Gastroesophageal sphincter (tissue), 4 donors: ENCODE data around the gene OXSR1. TPM values are rescaled to one million over a fixed set of nuclear protein-coding genes. Genes with fewer than 3 reads are reported as not detected.

Source experiments
- ATAC-seq: fragments of 150-250 bp; one replicate; pipeline ENCODE4 v1.9.1; 2016; ENCODE audit warnings: mild to moderate bottlenecking, moderate library complexity
- H3K27ac ChIP-seq, 4 donors: fragments of 200-600 bp; sonication (generic) in 3 of 4; 1 replicate in 3 of 4; 2 replicates in 1 of 4; pipeline ENCODE4 v1.5.1; 2016 to 2019
- H3K27me3 ChIP-seq: fragments of 200-600 bp; sonication (generic); one replicate; pipeline ENCODE4 v1.5.1; 2019
- H3K36me3 ChIP-seq, 2 donors: fragments of 200-600 bp; sonication (generic); one replicate each; pipeline ENCODE4 v1.5.1; 2019; ENCODE audit warnings: control low read depth in 1 of 2
- H3K4me1 ChIP-seq, 3 donors: fragments of 200-600 bp; sonication (generic); 1 replicate in 2 of 3; 2 replicates in 1 of 3; pipeline ENCODE4 v1.5.1; 2016 to 2019; ENCODE audit warnings: control low read depth in 2 of 3
- H3K4me3 ChIP-seq, 2 donors: fragments of 200-600 bp; sonication (generic); one replicate each; pipeline ENCODE4 v1.5.1; 2019; ENCODE audit warnings: mild to moderate bottlenecking in 1 of 2, moderate library complexity in 1 of 2
- H3K9me3 ChIP-seq, 3 donors: fragments of 200-600 bp; sonication (generic); one replicate each; pipeline ENCODE4 v1.5.1; 2017 to 2019; ENCODE audit warnings: control low read depth in 2 of 3
- EP300 ChIP-seq: sonication (generic); formaldehyde crosslinking; IDR thresholded peaks from one replicate; pipeline ENCODE4 v1.6.1; 2017; ENCODE audit warnings: antibody characterized with exemption, mild to moderate bottlenecking
- POLR2A ChIP-seq, 2 donors: fragments of 450-650 bp; IDR thresholded peaks; one replicate each; pipeline ENCODE4 v1.6.1; 2017; ENCODE audit warnings: antibody characterized with exemption in 2 of 2, mild to moderate bottlenecking in 2 of 2, moderate library complexity in 1 of 2
- POLR2AphosphoS5 ChIP-seq: sonication (generic); formaldehyde crosslinking; IDR thresholded peaks from one replicate; pipeline ENCODE4 v1.6.1; 2017; ENCODE audit warnings: antibody characterized with exemption
- WGBS, 2 donors: methylation state at CpG; one replicate each; pipeline ENCODE4 v1.1.5; 2018; ENCODE audit warnings: low coverage in 1 of 2; 5-methylcytosine and 5-hydroxymethylcytosine counted together
- total RNA-seq, 4 donors: library from RNA; depleted of rRNA; stranded (reverse); fragments of >200 nt; gene quantifications; one replicate each; pipeline ENCODE4 v1.1.0, GENCODE V29; 2016
- TF ChIP-seq, protein P1 (sequence below), 4 experiments: fragments of 200-600 bp in 2 of 4; fragments of 450-650 bp in 2 of 4; sonication (generic) in 1 of 4; IDR thresholded peaks; one replicate each; pipeline ENCODE4 v1.5.1; 2017 to 2019; ENCODE audit warnings: antibody characterized with exemption in 4 of 4, mild to moderate bottlenecking in 2 of 4, moderate library complexity in 2 of 4

Gene OXSR1
- total RNA-seq, 4 donors from 2014 or later, result 29.5 to 41.0 (median 34.3) TPM

DNA sequence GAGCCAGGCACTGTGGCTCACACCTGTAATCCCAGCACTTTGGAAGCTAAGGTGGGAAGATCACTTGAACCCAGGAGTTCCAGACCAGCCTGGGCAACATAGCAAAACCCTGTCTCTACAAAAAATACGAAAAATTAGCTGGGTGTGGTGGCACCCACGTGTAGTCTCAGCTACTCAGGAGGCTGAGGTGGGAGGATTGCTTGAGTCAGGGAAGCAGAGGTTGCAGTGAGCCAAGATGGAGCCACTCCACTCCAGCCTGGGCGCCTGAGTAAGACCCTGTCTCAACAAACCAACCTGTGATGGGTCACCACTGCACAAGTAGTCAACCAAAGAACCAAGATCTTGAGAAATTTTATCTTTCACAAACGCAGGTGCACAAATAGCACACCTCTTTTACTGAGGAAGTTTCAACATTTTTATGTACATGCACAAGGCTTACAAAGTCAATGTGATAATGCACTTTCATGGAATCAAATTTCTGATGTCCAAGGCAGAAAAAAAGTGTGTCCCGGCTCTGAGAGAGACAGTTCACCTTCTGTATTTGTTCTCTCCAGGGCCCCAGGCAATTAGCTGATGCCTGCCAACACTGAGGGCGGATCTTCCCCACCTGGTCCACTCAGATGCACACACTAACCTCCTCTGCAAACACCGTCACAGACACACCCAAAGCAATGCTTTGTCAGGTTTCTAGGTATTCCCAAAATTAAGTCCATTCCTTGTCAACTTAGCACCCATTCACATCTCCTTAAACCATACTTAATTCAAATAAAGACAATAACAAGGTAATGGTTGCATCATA, 40.8 kb upstream of the OXSR1 start:
- ATAC-seq, result no peak
- 77 to 84% methylated on average over 5 to 6 of the region's 7 CpGs for WGBS, 2 donors
- Histone ChIP-seq H3K4me1 (no peaks in the 10 kb centered on the region), H3K4me3 (no peak overlapping the region), H3K27ac (no peak overlapping the region), H3K9me3 (no peaks in the 10 kb centered on the region), H3K36me3 (peaks cover 0 to 100% of the 10 kb centered on the region in 2 donors), H3K27me3 (no peaks in the 10 kb centered on the region)
- TF ChIP-seq, protein P1, sequence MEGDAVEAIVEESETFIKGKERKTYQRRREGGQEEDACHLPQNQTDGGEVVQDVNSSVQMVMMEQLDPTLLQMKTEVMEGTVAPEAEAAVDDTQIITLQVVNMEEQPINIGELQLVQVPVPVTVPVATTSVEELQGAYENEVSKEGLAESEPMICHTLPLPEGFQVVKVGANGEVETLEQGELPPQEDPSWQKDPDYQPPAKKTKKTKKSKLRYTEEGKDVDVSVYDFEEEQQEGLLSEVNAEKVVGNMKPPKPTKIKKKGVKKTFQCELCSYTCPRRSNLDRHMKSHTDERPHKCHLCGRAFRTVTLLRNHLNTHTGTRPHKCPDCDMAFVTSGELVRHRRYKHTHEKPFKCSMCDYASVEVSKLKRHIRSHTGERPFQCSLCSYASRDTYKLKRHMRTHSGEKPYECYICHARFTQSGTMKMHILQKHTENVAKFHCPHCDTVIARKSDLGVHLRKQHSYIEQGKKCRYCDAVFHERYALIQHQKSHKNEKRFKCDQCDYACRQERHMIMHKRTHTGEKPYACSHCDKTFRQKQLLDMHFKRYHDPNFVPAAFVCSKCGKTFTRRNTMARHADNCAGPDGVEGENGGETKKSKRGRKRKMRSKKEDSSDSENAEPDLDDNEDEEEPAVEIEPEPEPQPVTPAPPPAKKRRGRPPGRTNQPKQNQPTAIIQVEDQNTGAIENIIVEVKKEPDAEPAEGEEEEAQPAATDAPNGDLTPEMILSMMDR (IDR thresholded peaks at IDR 0.05), result no peak
- TF ChIP-seq POLR2AphosphoS5 (no peak), POLR2A (IDR thresholded peaks at IDR 0.05) (no peak), EP300 (no peak)

DNA sequence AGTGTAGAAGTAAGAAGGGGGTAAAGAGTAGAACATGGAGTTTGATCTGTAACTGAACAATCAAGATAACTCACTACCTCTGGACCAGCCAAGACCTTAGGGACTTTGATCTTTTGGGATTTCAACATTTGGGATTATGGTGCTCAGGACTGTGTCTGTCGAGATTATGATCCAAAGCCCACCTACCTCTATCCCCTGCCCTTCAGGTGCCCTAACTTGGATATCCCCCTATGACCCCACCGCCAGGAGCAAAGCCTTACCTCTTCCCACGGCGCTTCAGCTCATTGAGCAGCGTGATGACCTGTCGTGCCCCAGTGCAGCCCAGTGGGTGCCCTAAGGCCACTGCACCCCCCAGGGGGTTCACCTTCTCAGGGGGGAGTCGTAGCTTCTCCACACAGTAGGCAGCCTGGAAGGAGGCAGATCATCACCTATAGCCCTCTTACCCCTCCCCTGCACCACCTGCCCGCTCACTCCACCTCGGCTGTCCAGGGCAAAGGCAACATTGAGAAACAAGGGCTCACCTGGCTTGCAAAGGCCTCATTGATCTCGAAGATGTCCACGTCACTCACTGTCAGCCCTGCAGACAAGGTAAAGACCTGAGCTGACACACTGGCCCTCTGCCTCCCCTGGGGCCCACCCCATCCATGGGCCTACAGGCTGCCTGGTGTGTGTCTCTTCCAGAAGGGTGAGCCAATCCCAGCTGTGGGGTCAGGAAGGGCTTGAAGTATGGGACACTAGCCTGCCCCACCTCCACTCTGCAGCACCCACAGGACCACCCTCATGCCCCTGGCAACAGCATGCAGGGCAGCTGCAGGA, 39.8 kb upstream of the OXSR1 start:
- 100% methylated on average over 3 of the region's 11 CpGs; no CpG with 5 or more reads in 1 of the 2 donors for WGBS, 2 donors
- H3K36me3 ChIP-seq, result peaks cover 0 to 100% of the 10 kb centered on the region in 2 donors

DNA sequence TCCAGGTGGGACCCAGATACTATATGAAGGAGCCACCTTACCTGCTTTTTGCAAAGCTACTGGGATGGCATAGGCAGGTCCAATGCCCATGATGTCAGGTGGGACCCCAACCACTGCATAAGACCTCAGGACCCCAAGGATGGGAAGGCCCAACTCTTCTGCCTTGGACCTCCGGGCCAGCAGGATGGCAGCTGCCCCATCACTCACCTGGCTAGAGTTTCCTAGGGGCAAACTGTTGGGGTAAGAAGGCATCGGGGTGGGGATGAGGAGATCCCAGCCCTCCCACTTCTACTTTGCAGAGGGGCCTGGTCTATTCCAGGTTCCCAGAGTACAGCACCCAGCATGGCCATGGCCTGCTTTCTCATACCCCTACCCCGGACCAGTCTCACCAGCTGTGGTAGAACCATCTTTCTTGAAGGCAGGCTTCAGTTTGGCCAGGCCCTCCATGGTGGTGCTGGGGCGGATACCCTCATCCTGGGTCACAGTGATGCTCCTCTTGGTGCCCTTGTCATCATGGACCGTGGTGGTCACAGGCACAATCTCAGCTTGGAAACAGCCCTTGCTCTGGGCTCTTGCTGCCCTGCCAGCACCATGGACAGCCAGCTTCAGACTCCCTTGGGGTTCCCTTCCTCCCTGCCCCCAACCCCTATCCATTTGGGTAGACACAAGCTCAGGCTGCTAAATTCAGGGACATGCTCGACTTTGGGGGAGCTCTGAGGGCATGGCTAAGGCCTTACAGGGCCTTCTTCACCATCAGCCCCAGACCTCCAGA, 39.0 kb upstream of the OXSR1 start:
- WGBS, 2 donors, result 80% methylated on average over 1 of the region's 6 CpGs; no CpG with 5 or more reads in 1 of the 2 donors
- Histone ChIP-seq H3K36me3 (peaks cover 0 to 100% of the 10 kb centered on the region in 2 donors), H3K27ac (no peak overlapping the region), H3K27me3 (no peaks in the 10 kb centered on the region), H3K4me1 (no peaks in the 10 kb centered on the region), H3K9me3 (no peaks in the 10 kb centered on the region), H3K4me3 (no peak overlapping the region)
- ATAC-seq, result no peak
- TF ChIP-seq POLR2AphosphoS5 (no peak), EP300 (no peak), POLR2A (IDR thresholded peaks at IDR 0.05) (no peak)
- TF ChIP-seq, protein P1 (IDR thresholded peaks at IDR 0.05), result no peak

More for the DNA sequence above, 39.8 kb upstream of the OXSR1 start:
- ATAC-seq, result peak; percentile 11
- Histone ChIP-seq H3K27ac (no peak overlapping the region), H3K9me3 (no peaks in the 10 kb centered on the region), H3K27me3 (no peaks in the 10 kb centered on the region), H3K4me3 (no peak overlapping the region), H3K4me1 (no peaks in the 10 kb centered on the region)
- TF ChIP-seq POLR2AphosphoS5, result no peak
- no peak for TF ChIP-seq POLR2A (IDR thresholded peaks at IDR 0.05)

DNA sequence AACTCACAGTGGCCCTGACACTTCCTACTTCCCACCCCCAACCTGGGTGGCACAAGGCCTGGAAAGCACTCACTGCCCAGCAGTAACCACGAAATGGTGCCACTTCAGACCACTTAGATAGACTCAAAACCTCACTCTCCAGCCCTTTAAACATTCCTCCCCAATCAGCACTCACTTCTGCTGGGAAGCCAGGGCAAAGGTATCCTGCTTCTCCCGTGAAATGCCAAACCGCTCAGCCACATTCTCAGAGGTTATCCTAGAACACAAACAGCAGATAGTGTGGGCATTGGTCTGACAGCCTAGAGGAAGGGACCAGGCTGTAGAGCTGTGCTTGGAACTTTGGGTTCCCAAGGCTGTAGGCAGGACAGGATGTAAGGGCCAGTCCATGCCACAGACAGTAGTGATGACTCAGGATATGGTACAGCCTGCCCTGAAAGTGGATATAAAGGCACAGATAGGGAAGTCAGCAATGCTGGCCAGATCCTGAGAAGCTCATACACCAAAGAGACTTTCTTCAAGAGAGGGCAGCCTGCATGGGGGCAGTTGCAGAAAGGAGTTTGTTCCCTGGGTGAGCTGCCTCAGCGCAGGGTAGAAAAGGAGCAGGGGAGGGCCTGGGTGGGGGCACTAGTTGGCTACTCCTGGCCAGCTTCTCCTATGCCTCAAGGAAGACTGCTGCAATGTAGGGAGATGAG, 37.6 kb upstream of the OXSR1 start:
- no peak for ATAC-seq
- Histone ChIP-seq H3K36me3 (peaks cover 0 to 100% of the 10 kb centered on the region in 2 donors), H3K27ac (no peak overlapping the region), H3K4me3 (no peak overlapping the region), H3K27me3 (no peaks in the 10 kb centered on the region), H3K4me1 (peaks cover 0 to 10% (median 0%) of the 10 kb centered on the region in 3 donors), H3K9me3 (no peaks in the 10 kb centered on the region)
- WGBS, 2 donors, result 87 to 100% methylated on average over 1 to 2 of the region's 4 CpGs
- TF ChIP-seq, protein P1 (IDR thresholded peaks at IDR 0.05), result no peak

DNA sequence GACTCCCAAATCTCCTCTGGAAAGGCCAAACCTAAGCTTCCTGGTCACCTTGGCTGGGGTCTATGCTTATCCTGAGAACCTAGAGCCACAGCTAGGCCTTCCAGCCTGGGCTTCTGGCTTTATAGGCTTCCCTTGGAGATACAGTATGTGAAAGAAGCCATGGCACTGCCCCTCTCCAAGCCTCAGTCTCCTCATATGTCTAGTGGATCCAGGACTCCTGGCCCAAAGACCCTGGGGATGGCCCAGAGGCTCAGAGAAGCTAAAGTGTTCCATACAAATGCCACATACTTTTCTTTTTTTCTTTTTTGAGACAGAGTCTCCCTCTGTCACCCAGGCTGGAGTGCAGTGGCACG, 37.1 kb upstream of the OXSR1 start:
- Histone ChIP-seq H3K36me3 (peaks cover 0 to 100% of the 10 kb centered on the region in 2 donors), H3K27ac (no peak overlapping the region)
- WGBS, 2 donors, result 100% methylated on average over 1 of the region's 1 CpG; no CpG with 5 or more reads in 1 of the 2 donors

More for the DNA sequence above, 37.1 kb upstream of the OXSR1 start:
- Histone ChIP-seq H3K4me1 (peaks cover 0 to 10% (median 0%) of the 10 kb centered on the region in 3 donors), H3K27me3 (no peaks in the 10 kb centered on the region), H3K9me3 (no peaks in the 10 kb centered on the region), H3K4me3 (no peak overlapping the region)
- ATAC-seq, result no peak
- TF ChIP-seq EP300, result no peak
- TF ChIP-seq, protein P1 (IDR thresholded peaks at IDR 0.05), result no peak
- no peak for TF ChIP-seq POLR2A (IDR thresholded peaks at IDR 0.05)
- TF ChIP-seq POLR2AphosphoS5, result no peak
